ENCODE results near the gene SLC9A2.

DNA sequence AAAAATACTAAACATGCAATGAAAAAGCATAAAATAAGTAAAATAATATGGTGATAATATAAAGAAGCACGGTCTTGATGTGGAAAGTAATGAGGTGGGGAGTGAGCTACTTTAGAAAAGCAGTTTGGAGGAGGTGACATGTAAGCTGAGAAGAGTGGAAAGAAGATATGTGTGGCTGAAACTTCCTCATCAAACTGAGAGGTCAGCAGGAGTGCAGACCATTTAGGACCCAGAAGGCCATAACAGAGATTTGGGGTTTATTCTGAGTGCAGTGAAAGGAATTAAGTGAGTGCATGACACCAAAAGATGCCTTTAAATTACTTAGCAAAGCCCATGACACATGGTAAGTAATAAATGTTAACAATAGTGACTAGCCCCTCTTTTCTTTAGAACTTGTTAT is 118.1 kb downstream of the SLC9A2 start:
- TF ChIP-seq, protein P1, sequence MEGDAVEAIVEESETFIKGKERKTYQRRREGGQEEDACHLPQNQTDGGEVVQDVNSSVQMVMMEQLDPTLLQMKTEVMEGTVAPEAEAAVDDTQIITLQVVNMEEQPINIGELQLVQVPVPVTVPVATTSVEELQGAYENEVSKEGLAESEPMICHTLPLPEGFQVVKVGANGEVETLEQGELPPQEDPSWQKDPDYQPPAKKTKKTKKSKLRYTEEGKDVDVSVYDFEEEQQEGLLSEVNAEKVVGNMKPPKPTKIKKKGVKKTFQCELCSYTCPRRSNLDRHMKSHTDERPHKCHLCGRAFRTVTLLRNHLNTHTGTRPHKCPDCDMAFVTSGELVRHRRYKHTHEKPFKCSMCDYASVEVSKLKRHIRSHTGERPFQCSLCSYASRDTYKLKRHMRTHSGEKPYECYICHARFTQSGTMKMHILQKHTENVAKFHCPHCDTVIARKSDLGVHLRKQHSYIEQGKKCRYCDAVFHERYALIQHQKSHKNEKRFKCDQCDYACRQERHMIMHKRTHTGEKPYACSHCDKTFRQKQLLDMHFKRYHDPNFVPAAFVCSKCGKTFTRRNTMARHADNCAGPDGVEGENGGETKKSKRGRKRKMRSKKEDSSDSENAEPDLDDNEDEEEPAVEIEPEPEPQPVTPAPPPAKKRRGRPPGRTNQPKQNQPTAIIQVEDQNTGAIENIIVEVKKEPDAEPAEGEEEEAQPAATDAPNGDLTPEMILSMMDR (IDR thresholded peaks at IDR 0.05 in 8 of 11, conservative IDR thresholded peaks at IDR 0.05 in 3 of 11) = no peak
- TF ChIP-seq POLR2AphosphoS5 (IDR thresholded peaks at IDR 0.05) (no peak), POLR2A (IDR thresholded peaks at IDR 0.05) (no peak)
